GM18526 (cell line): Measurements from ENCODE around the gene NDE1.

Source experiments
- POLR2A ChIP-seq: IDR thresholded peaks from 3 replicates; pipeline ENCODE4 v1.6.1; 2011; ENCODE audit not compliant: insufficient read length; ENCODE audit errors: extremely low read depth

NDE1 gene

DNA sequence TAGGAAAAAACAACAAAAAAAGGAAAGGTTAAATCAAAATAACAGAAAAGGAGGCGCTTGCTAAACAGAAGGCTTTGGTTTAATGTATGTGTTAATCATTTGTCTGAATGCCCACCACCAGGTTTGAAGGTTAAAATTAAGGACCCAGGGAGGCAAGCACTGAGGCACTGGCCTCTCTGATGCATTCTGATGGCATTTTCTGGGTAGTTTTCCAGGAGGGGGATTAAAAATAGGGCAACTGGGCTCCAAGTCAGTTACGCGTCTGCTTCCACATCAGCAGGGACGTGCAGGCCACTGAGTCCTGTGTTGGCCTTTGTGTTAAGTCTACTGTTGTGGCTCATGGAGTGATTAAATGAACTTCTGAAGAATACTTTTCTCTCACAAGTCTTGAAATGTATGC, 34.0 kb upstream of the NDE1 start:
- no peak for TF ChIP-seq POLR2A

DNA sequence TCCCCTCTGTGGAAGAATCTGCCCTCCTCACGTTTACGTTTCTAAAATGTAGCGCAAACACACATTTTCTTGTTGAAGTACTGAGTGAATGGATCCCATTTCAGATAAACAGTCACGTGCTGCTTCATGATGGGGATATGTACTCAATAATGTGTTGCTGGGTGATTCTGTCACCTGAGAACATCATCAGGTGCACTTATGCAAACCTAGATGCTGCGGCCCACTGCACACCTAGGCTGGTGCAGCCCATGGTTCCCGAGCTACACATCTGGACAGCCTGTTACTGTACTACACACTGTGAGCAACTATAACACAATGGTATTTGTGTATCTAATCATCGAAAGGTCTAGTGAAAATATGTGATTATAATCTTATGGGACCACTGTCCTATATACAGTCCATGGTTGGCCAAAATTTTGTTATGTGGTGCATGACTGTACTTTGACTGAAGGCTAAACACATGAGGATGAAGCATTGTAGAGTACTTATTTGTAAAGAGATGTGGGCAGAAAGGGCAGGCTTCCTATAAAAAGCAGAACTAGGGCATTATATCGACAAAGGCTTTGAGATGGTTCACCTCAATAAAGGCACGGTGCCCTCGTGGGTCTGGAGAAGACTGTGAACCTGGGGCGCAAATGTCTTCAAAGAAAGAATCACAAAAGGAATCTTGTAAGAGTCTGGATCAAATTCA, 33.4 kb upstream of the NDE1 start:
- TF ChIP-seq POLR2A, result no peak

DNA sequence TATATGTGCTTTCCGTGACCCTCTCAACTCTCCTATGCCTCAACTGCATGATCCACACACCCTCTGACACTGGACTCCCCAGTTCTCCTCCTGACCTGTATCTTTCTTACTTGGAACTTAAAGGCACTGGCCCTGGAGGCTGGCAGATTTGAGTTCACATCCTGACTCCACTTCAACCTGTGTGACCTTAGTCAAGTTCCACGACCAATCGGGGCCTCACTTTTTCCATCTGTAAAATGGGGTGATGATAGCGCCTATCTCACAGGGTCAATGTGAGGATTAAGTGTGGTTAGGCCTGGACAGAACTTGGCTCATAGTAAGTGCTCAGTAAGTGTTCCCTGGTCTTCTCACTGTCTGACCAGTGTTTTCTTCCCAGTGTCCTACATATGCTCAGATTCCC, 32.1 kb upstream of the NDE1 start:
- no peak for TF ChIP-seq POLR2A

DNA sequence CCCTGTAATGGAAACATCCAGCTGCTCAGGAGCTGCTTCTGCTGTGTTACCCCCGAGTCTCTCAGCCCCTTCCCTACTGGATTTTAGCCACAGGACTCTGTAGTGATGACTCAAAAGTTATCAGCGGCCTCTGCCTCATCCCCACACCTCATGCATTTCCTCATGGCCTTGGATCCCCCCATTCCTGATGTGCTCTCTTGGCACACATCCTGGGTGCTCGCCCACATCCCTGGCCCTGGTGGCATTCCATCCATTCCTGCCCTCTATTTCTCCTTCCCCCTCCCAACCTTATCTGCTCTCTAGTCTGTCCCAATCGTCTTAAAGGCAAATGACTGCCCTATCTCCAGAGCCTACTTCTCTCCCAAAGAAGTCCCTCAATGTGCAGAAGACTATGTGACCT, 31.7 kb upstream of the NDE1 start:
- no peak for TF ChIP-seq POLR2A

DNA sequence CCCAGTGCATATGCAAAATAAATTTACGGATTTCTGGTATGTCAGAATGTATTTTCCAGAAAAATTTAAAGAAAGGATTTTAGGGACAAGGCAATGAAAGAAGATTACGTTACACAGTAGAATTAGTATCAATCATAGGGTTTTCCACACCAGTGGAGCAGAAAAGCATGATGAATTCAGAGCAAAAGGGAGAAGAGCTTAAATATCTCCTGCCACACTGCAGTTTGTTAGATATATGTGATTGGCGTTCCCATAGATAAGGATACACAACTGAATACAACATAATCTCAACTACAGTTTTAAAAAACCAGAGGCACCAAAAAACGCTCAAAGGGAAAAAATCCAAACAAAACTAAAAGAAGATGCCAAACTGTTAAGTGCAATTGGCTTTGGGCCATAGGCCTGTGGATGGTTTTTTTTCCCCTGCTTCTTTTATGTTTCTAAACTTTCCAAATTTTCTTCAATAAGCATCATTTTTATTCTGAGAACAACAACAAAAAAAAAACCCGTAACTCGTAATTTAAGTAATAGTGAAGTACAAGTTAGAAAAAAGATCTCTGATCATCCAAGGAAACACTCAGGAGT, 29.3 kb upstream of the NDE1 start:
- TF ChIP-seq POLR2A, result no peak

DNA sequence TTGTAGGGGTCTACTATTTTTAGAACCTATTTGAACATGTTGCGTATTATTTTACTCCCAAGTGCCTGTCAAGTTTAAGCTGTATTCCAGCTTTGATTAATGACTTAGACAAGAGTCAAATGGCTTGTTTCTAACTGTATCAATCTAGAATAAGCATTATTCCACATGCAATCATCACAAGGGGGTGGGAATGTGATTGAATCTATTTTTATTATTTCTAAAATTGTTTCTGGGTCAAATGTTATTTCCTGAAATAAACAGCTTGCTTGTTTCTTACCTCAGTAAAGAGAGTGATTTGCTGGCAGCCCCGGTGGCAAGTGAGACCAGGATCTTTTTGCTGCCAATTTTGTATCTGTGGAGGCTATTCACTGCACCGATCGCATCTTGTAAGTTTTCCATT, 28.6 kb upstream of the NDE1 start:
- TF ChIP-seq POLR2A, result no peak

DNA sequence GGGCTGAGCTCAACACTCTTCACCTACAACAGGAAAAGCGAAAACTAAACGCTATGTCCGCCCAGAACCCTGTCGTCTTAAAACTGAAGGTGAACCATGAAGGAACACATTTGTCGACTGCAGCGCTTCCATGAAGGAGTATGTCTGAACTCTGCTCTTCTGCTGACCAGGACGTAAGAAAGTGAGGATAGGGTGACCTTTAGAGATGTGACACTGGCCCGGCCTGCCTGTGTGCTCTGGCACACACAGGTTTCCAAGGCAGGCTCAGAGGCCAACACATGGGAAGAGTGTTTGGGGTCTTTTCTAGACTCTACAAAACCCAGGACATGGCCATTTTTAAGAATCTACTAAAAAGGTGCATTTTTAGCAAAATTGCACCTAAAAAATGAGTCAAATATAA, 28.2 kb upstream of the NDE1 start:
- TF ChIP-seq POLR2A, result no peak

DNA sequence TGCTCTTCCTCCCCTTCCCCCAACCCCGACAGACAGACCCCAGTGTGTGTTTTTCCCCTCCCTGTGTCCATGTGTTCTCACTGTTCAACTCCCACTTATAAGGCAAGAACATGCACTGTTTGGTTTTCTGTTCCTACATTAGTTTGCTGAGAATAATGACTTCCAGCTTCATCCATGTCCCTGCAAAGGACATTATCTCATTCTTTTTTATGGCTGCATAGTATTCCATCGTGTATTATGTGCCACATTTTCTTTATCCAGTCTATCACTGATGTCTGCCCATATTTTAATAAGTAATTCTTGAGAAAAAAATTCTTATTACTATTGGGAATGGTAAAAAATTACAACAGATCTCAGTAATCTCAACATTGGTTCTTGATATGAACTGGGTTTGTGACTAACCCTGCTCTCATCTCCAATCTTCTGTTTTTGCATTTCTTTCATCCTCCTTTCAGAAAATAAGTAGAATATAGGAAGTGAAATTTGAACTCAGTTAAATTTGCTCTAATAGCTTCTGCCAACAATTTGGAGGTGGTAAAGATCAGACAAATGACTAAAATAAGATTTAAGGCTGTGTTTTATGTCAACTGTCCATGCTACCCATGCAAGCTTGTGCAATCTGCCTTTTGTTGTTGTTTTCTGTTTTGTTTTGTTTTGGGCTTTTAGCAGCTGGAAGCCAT, 18.2 kb upstream of the NDE1 start:
- TF ChIP-seq POLR2A, result no peak

DNA sequence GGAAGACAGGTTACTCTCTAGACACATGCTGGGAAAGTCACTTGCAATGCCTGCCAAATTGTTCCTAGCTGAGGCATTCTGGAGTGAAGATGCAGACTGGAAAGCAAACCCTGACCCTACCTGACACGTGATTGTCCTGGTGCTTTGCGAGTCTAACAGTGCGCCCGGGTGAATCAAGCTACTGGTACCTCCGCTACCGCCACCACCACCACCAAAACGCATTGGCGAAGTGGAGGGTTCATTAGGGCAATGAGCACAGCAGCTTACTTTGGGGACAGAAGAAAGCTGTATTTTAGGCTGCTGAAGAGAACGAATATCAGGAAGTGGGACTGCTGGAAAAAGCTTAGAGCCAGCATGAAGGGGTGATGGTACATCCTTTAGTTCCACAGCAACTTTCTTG, 14.1 kb upstream of the NDE1 start:
- no peak for TF ChIP-seq POLR2A

DNA sequence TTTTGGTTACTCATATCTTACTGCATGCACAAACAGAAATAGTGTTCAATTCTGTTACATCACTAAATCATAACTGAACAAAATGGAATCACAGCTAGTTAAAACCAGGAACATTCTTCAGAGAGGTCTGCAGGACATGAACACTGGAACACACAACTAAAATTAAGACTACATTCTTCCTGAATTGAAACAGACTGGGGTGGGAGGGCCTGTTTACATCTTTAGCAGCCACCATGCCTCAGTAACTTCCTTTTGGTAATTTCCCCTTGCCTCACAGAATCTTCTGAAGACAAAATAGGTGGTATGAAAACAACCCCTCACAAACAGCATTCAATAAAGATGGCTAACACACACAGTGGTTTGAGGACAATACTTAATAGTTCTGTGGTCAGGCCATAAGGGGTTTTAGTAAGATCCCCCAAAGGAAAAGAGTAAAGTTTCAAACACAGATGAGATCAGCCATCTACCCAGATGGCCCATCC, 13.6 kb upstream of the NDE1 start:
- TF ChIP-seq POLR2A, result no peak

DNA sequence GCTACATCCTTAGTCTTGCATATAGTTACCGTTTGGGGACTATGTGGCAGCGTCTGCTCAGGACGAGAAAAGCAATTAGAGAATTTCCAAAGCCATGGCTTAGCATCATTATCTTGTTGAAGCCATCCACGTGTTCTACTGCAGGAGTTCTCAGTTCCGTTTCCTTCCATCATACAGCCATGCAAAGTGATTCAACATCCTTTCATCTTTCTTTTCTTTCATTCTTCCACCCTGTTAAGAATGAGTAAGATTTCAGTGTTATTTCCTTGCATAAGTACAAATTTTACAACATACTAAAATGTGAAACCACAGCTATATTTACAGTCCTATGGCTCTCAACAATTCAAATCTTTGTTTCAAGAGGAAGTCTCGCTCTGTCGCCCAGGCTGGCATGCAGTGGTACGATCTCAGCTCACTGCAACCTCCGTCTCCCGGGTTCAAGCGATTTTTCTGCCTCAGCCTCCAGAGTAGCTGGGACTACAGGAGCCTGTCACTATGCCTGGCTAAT, 10.9 kb upstream of the NDE1 start:
- no peak for TF ChIP-seq POLR2A

DNA sequence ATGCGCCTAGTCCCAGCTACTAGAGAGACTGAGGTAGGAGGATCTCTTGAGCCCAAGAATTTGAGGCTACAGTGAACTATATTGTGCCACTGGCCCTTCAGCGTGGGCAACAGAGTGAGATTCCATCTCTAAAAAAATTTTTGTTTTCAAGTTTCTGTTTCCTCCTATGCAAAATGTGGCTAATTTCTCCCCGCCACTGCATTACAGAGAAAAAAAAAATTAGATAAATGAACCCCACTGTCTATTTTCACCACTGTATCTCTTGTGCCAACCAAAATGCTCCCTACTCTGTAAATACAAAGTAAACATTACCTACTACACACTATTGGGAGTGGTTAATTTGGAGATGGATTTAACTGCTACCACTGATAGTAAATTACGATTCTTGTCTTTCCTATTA, 9.1 kb upstream of the NDE1 start:
- no peak for TF ChIP-seq POLR2A

DNA sequence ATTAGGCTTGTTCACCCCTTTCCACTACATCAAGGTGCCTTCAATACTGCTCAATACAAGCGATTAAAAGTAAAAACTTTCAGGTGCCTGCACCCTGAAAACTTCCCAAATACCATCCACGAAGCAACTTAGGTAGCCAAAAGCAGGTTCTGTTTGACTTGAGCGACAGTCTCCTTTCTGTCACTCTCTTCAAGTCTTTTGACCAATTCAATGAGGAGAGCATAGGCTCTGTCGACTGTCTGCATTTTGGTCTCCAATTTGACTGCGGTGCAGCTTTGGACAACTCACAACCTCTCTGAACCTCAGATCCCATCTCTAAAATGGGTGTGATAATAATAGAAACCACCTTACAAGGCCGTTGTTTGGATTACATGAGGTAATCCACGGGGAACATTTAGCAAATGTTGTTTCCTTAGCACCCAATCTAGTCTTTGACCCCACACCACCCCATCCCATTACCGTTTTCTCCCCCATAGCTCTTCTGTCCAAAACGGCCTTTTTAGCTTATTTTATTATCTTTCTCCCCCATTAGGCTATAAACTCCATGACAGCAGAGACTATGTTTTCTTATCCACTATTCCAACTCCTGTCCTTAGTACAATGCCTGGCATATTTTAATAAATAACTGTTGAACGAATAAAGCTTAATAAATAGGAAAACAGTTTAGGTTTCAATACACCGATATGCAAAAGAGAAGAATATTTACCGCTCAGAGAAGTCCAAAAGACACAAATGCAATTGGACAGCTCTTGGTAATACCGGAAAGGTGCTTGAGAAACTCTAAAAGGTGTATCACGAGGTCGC, 8.1 kb upstream of the NDE1 start:
- TF ChIP-seq POLR2A, result no peak

DNA sequence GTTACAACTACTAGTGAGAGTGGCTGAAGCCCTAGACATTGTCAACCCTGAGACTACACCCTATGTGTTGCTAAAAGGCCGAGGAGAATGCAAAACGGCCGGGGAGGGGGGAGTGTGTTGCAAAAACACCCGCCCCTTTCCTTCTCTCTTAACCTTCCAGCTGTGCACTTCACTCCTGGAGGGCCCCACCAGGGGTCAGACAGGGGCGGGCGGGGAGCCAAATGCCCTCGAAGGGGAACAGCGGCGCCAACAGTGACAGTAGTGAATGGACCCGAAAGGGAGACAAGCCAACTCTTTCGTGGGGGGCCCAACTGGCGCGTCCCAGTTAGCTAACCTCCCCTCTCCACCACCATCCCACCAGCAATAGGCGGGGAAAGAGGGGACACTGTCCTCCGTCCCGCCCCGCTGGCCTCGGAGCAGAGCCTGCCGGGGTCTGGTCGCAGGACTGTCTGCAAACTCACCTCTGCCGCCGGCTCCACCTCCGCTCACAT, 7.4 kb upstream of the NDE1 start:
- TF ChIP-seq POLR2A, result peak; percentile 61
